Suppressor macrophage treated with lipopolysaccharide for 4 hours (primary cell): ENCODE measurements around the gene KDM6B.
"Not testable (repeated sequence)": the region's sequence is repeated elsewhere in the genome, so short reads cannot be mapped to it uniquely, and the experiment has no call there.

Experiments used
- DNase-seq: peaks from one replicate; pipeline ENCODE4 v3.0.0-alpha.2; 2020

Gene KDM6B

GRCh38 chr17:7854851-7855659 lies 21.0 kb downstream of the KDM6B start, which contains the start of gene TMEM88:
TSS of gene TMEM88 (plus strand) at chr17:7855066. CDS start at chr17:7855075, 9 bp downstream.
- no peak for DNase-seq

GRCh38 chr17:7855660-7856010 lies 21.6 kb downstream of the KDM6B start:
- no peak for DNase-seq

GRCh38 chr17:7856011-7856810 lies 22.2 kb downstream of the KDM6B start:
- peak; percentile 41 for DNase-seq

GRCh38 chr17:7856811-7857712 lies 23.0 kb downstream of the KDM6B start, which contains the start of gene NAA38:
TSS of gene NAA38 (minus strand) at chr17:7857559. CDS start at chr17:7857463, 96 bp downstream.
- DNase-seq = peak; percentile 98

GRCh38 chr17:7857713-7858521 lies 23.9 kb downstream of the KDM6B start, which contains the start of gene CYB5D1:
TSS of gene CYB5D1 (plus strand) at chr17:7858003. CDS start at chr17:7858135, 132 bp downstream.
- DNase-seq = peak; percentile 93

GRCh38 chr17:7858522-7858810 lies 24.4 kb downstream of the KDM6B start:
- DNase-seq = peak; percentile 51

- DNase-seq = no peak
These were observed 25.0 kb downstream of the KDM6B start for GRCh38 chr17:7859028-7859427.

GRCh38 chr17:7862692-7863437 lies 28.8 kb downstream of the KDM6B start:
- DNase-seq = peak; percentile 52

- not testable (repeated sequence) for DNase-seq
These were observed 30.4 kb downstream of the KDM6B start for GRCh38 chr17:7864384-7864783.

GRCh38 chr17:7864995-7865650 lies 31.1 kb downstream of the KDM6B start:
- no peak for DNase-seq

- DNase-seq = peak; percentile 39
These were observed 33.9 kb downstream of the KDM6B start for GRCh38 chr17:7867881-7868329.

- no peak for DNase-seq
These were observed 39.0 kb downstream of the KDM6B start for GRCh38 chr17:7873051-7873450.

- no peak for DNase-seq
These were observed 41.9 kb downstream of the KDM6B start for GRCh38 chr17:7875804-7876370.

- no peak for DNase-seq
These were observed 44.2 kb downstream of the KDM6B start for GRCh38 chr17:7878234-7878633.

- DNase-seq = no peak
These were observed 46.3 kb downstream of the KDM6B start for GRCh38 chr17:7880076-7880868.

- DNase-seq = no peak
These were observed 47.4 kb downstream of the KDM6B start for GRCh38 chr17:7881276-7882054.

GRCh38 chr17:7882068-7882467 lies 48.1 kb downstream of the KDM6B start:
- DNase-seq = no peak

GRCh38 chr17:7882629-7883028 lies 48.6 kb downstream of the KDM6B start:
- no peak for DNase-seq
